ENCODE results near the gene NEDD4L. TPM values are rescaled to one million over a fixed set of nuclear protein-coding genes. Genes with fewer than 3 reads are reported as not detected.

NEDD4L gene
- total and polyA plus RNA-seq, 2 experiments from 2014 or later = 36.2 to 72.3 TPM

GRCh38 chr18:58060254-58060653 lies 16.2 kb downstream of the NEDD4L start:
- no peak overlapping the region for H3K27ac ChIP-seq (ENCODE audit: low read depth)
- no peak overlapping the region for H3K4me3 ChIP-seq
- H2AFZ ChIP-seq = no peak overlapping the region
- no peaks in the 10 kb centered on the region for H3K9me3 Mint-ChIP-seq
- no peaks in the 10 kb centered on the region for H3K36me3 Mint-ChIP-seq (ENCODE audit: low read depth)
- no peak for ATAC-seq
- peaks cover 92% of the 10 kb centered on the region for H3K79me2 ChIP-seq (replicated peaks; ENCODE audit: insufficient read depth)
- 0 out of 2 replicates have a peak, but pooled peaks cover 5% of the 10 kb centered on the region for H3K4me1 ChIP-seq (ENCODE audit: insufficient read depth)
- peaks cover 1% of the 10 kb centered on the region for H3K27me3 Mint-ChIP-seq (ENCODE audit: insufficient read depth, low read depth, poor library complexity)
- no peak overlapping the region for H3K27ac Mint-ChIP-seq
- H3K4me1 Mint-ChIP-seq = peaks cover 18% of the 10 kb centered on the region
- no peak for DNase-seq (ENCODE audit: low spot score)
- TF ChIP-seq EZH2phosphoT487 (IDR thresholded peaks at IDR 0.05; ENCODE audit: unreplicated experiment) (no peak), ETS1 (IDR thresholded peaks at IDR 0.05) (no peak), EZH2 (IDR thresholded peaks at IDR 0.05; ENCODE audit: low read depth, unreplicated experiment) (no peak), STAT1 (IDR thresholded peaks at IDR 0.05; ENCODE audit: unreplicated experiment) (no peak), CREB1 (CRISPR knock-in tag; IDR thresholded peaks at IDR 0.05; ENCODE audit: low read depth) (no peak), NANOG (IDR thresholded peaks at IDR 0.05; ENCODE audit: borderline replicate concordance) (no peak), REST (IDR thresholded peaks at IDR 0.05; ENCODE audit: unreplicated experiment) (no peak), ZNF462 (CRISPR knock-in tag; IDR thresholded peaks at IDR 0.05) (no peak), ZNF331 (CRISPR knock-in tag; IDR thresholded peaks at IDR 0.05; ENCODE audit: low read depth) (no peak), ZNF114 (CRISPR knock-in tag; IDR thresholded peaks at IDR 0.05) (no peak), POLR2AphosphoS5 (IDR thresholded peaks at IDR 0.05; ENCODE audit: low read depth) (no peak), JUNB (IDR thresholded peaks at IDR 0.05; ENCODE audit: unreplicated experiment) (no peak)
- TF ChIP-seq, protein P1, sequence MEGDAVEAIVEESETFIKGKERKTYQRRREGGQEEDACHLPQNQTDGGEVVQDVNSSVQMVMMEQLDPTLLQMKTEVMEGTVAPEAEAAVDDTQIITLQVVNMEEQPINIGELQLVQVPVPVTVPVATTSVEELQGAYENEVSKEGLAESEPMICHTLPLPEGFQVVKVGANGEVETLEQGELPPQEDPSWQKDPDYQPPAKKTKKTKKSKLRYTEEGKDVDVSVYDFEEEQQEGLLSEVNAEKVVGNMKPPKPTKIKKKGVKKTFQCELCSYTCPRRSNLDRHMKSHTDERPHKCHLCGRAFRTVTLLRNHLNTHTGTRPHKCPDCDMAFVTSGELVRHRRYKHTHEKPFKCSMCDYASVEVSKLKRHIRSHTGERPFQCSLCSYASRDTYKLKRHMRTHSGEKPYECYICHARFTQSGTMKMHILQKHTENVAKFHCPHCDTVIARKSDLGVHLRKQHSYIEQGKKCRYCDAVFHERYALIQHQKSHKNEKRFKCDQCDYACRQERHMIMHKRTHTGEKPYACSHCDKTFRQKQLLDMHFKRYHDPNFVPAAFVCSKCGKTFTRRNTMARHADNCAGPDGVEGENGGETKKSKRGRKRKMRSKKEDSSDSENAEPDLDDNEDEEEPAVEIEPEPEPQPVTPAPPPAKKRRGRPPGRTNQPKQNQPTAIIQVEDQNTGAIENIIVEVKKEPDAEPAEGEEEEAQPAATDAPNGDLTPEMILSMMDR (conservative IDR thresholded peaks at IDR 0.05; ENCODE audit: low read depth in 2 of 2) = no peak
- H3K36me3 ChIP-seq (ENCODE audit: insufficient read depth) = no peaks in the 10 kb centered on the region
- peaks cover 13% of the 10 kb centered on the region; the same call in 1 of the 2 replicates for H4K20me1 ChIP-seq (replicated peaks; ENCODE audit: insufficient read depth)
- no peak overlapping the region for H3K4me2 ChIP-seq
- no peaks in the 10 kb centered on the region for H3K27me3 ChIP-seq (ENCODE audit: insufficient read depth)
- no peaks in the 10 kb centered on the region for H3F3A ChIP-seq (replicated peaks; ENCODE audit: low read depth)
- H3K9me2 ChIP-seq (ENCODE audit: insufficient read depth) = 0 out of 2 replicates have a peak, but pooled peaks cover 3% of the 10 kb centered on the region
- H3K4me3 Mint-ChIP-seq = no peak overlapping the region
